IPS-18a (cell line): ENCODE measurements around the gene INCENP.
"Not testable (repeated sequence)": the region's sequence is repeated elsewhere in the genome, so short reads cannot be mapped to it uniquely, and the experiment has no call there.

Experiments
- H3K27ac ChIP-seq: one replicate; pipeline ENCODE4 v1.5.1; 2013; ENCODE audit warnings: low read length
- H3K27me3 ChIP-seq: one replicate; pipeline ENCODE4 v1.6.1; 2013; ENCODE audit warnings: mild to moderate bottlenecking, low read length; ENCODE audit not compliant: control insufficient read depth, insufficient read depth
- H3K36me3 ChIP-seq: one replicate; pipeline ENCODE4 v1.6.1; 2013; ENCODE audit warnings: low read depth, low read length; ENCODE audit not compliant: control insufficient read depth
- H3K4me1 ChIP-seq: one replicate; pipeline ENCODE4 v1.6.1; 2013; ENCODE audit warnings: low read depth, low read length; ENCODE audit not compliant: control insufficient read depth
- H3K4me3 ChIP-seq: one replicate; pipeline ENCODE4 v1.5.1; 2013; ENCODE audit warnings: low read length
- H3K9ac ChIP-seq: one replicate; pipeline ENCODE4 v1.6.1; 2013; ENCODE audit warnings: mild to moderate bottlenecking, low read length, moderate library complexity
- H3K9me3 ChIP-seq: one replicate; pipeline ENCODE4 v1.6.1; 2013; ENCODE audit warnings: low read depth, low read length; ENCODE audit not compliant: control insufficient read depth

INCENP gene

GRCh38 chr11:62123669-62124185, at the start of gene INCENP:
Gene INCENP (plus strand): TSS chr11:62124011. CDS start chr11:62128162, 4,151 bp downstream.
- peak within 1 kb of the TSS; percentile 89 for H3K9ac ChIP-seq
- H3K4me1 ChIP-seq, result peaks cover 14% of the 10 kb centered on the region
- no peaks in the 10 kb centered on the region for H3K27me3 ChIP-seq
- H3K36me3 ChIP-seq, result peaks cover 8% of the 10 kb centered on the region
- H3K4me3 ChIP-seq, result peak within 1 kb of the TSS; percentile 95
- H3K9me3 ChIP-seq, result no peaks in the 10 kb centered on the region
- H3K27ac ChIP-seq, result peak within 1 kb of the TSS; percentile 59

GRCh38 chr11:62075438-62075837, 48.4 kb upstream of the INCENP start:
- H3K4me3 ChIP-seq, result no peak overlapping the region
- H3K27ac ChIP-seq, result no peak overlapping the region
- H3K4me1 ChIP-seq, result no peaks in the 10 kb centered on the region
- no peak overlapping the region for H3K9ac ChIP-seq
- H3K36me3 ChIP-seq, result no peaks in the 10 kb centered on the region
- H3K9me3 ChIP-seq, result no peaks in the 10 kb centered on the region
- H3K27me3 ChIP-seq, result no peaks in the 10 kb centered on the region

DNA sequence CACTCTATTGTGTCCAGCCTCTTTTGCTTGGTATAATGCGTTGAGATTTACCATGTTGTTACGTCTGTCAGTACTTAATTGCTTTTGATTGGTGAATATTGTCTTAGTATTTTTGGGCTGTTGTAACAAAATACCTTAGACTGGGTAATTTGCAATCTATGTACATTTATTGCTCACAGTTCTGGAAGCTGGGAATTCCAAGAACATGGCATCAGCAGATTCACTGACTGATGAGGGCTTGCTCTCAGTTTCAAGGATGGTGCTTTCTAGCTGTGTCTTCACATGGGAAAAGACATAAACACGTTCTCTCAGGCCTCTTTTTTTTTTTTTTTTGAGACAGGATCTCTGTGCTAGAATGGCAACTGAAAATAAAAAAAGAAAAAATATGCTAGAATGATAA, 46.7 kb upstream of the INCENP start:
- H3K36me3 ChIP-seq, result no peaks in the 10 kb centered on the region
- H3K9ac ChIP-seq, result no peak overlapping the region
- H3K4me3 ChIP-seq, result no peak overlapping the region
- H3K27me3 ChIP-seq, result no peaks in the 10 kb centered on the region
- H3K4me1 ChIP-seq, result peaks cover 5% of the 10 kb centered on the region
- H3K9me3 ChIP-seq, result no peaks in the 10 kb centered on the region
- no peak overlapping the region for H3K27ac ChIP-seq

DNA sequence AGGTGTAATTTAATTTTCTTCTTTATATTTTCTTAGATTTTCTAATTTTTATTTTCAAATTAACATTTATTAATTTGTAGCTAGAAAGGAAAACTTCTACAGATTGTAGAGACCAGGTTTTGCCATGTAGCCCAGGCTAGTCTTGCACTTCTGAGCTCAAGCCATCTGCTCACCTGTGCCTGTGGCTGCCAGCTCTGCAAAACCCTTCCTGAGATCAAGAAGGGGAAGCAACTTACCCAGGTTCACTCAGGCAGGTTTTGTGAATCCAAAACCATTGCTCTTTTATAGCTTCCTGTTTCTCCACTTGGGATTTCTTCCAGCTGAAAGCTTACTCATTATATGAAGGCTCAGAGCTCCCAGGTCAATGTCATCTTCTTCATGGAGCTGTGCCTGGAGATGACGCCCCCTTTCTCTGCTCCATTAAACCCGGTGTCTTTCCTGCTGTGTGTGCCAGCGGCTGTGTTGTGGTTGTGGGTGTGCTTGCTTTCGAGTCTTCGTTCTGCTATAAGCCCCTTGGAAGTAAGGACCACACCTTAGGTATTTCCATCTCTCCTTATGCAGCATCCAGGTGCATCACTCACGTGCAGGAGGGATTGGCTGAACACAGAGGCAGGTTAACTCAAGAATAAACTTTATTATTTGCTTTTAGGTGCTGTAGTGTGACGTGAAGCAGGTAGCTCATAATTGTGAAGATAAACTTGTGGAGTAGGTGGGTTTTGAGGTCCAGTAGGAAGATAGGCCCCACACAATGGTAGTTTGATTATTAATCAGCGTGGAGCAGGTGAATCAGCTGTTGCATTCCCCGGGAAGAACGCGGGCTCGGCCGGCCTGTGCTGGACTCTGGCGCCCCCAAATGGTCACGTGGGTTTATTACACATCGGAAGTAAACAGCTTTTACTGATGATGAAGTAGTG, 42.2 kb upstream of the INCENP start:
- H3K27ac ChIP-seq, result no peak overlapping the region
- no peak overlapping the region for H3K9ac ChIP-seq
- peaks cover 3% of the 10 kb centered on the region for H3K9me3 ChIP-seq
- peaks cover 5% of the 10 kb centered on the region for H3K4me1 ChIP-seq
- no peak overlapping the region for H3K4me3 ChIP-seq
- no peaks in the 10 kb centered on the region for H3K27me3 ChIP-seq
- no peaks in the 10 kb centered on the region for H3K36me3 ChIP-seq

DNA sequence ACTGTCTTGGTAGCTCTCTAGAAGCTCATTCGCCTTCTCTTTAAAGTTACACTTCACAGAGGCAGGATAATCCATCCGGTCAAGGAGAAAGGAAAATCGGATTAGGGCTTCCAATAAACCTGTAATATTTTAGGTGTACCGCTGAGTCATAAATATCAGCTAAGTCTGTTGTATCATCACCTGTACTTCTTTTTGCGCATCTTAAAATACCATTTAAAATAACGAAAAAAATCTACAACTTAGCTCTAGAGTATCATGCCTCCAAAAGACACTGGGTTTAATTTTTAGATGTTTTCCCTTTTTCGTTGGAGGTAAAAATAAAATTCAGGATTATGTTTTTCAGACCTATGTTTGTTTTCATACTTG, 41.5 kb upstream of the INCENP start:
- no peak overlapping the region for H3K9ac ChIP-seq
- H3K27ac ChIP-seq, result no peak overlapping the region
- H3K27me3 ChIP-seq, result no peaks in the 10 kb centered on the region
- peaks cover 5% of the 10 kb centered on the region for H3K4me1 ChIP-seq
- H3K4me3 ChIP-seq, result no peak overlapping the region
- peaks cover 6% of the 10 kb centered on the region for H3K9me3 ChIP-seq
- no peaks in the 10 kb centered on the region for H3K36me3 ChIP-seq

DNA sequence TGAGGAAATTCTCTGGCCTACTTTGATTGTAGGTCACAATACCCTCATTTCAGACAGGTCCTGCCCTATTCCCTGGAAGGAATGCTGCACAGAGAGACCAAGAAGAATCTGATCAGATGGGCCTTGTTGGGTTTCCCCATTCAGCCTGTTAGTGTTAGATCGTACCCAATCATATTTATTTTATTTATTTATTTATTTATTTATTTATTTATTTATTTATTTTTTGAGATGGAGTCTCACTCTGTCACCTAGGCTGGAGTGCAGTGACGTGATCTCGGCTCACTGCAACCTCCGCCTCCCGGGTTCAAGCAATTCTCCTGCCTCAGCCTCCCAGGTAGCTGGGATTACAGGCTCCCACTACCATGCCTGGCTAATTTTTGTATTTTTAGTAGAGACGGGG, 39.0 kb upstream of the INCENP start:
- H3K27ac ChIP-seq, H3K9ac ChIP-seq, H3K27me3 ChIP-seq, H3K36me3 ChIP-seq, H3K4me3 ChIP-seq, H3K4me1 ChIP-seq: not testable (repeated sequence)
- peaks cover 27% of the 10 kb centered on the region for H3K9me3 ChIP-seq

DNA sequence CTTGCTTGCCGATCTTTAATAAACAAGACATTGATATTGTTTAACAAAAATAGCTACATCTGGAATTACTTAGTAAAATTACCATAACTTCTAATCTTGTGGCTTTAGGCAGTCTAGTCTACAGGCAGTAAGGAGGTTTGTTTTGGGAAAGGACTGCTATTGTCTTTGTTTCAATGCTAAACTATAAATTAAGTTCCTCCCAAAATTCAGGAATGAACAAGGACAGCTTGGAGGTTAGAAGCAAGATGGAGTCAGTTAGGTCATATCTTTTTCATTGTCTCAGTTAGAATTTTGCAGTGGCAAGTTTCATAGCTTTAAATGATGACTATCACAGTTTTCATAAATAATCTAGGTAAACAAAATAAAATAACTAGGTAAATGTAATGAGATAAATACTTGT, 36.1 kb upstream of the INCENP start:
- H3K36me3 ChIP-seq, result no peaks in the 10 kb centered on the region

GRCh38 chr11:62088331-62088933, 35.4 kb upstream of the INCENP start:
- Histone ChIP-seq H3K9me3 (peaks cover 33% of the 10 kb centered on the region), H3K4me1 (no peaks in the 10 kb centered on the region), H3K36me3 (no peaks in the 10 kb centered on the region), H3K27ac (no peak overlapping the region), H3K27me3 (no peaks in the 10 kb centered on the region), H3K4me3 (no peak overlapping the region), H3K9ac (no peak overlapping the region)

More for the DNA sequence above, 36.1 kb upstream of the INCENP start:
- H3K4me3 ChIP-seq, result no peak overlapping the region
- no peak overlapping the region for H3K27ac ChIP-seq
- H3K9me3 ChIP-seq, result peaks cover 33% of the 10 kb centered on the region
- H3K9ac ChIP-seq, result no peak overlapping the region
- H3K27me3 ChIP-seq, result no peaks in the 10 kb centered on the region
- no peaks in the 10 kb centered on the region for H3K4me1 ChIP-seq

DNA sequence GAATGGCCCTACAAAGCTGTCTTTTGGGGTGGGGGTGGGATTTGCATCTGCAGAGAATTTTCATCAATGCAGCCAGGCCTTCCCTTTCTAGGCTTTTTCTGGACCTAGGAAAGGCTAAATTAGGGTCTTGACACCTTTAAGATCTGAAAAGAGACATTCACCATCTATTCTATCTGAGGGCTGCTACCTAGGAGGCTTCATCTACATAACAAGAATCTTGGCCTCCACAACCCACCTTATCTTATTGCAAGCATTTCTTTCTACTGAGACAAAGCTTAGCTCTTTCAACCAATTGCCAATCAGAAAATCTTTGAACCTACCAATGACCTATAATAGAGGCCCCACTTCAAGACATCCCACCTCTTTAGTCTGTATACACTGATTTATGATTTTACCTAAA, 20.7 kb upstream of the INCENP start:
- Histone ChIP-seq H3K27me3 (no peaks in the 10 kb centered on the region), H3K9me3 (no peaks in the 10 kb centered on the region), H3K4me3 (no peak overlapping the region), H3K36me3 (no peaks in the 10 kb centered on the region), H3K4me1 (peaks cover 12% of the 10 kb centered on the region), H3K9ac (no peak overlapping the region), H3K27ac (no peak overlapping the region)

GRCh38 chr11:62103986-62104385, 19.8 kb upstream of the INCENP start:
- Histone ChIP-seq H3K27ac (no peak overlapping the region), H3K9ac (no peak overlapping the region), H3K4me1 (peaks cover 12% of the 10 kb centered on the region), H3K36me3 (no peaks in the 10 kb centered on the region), H3K4me3 (no peak overlapping the region), H3K9me3 (no peaks in the 10 kb centered on the region), H3K27me3 (no peaks in the 10 kb centered on the region)

- Histone ChIP-seq H3K9me3 (no peaks in the 10 kb centered on the region), H3K4me1 (peaks cover 12% of the 10 kb centered on the region), H3K27me3 (no peaks in the 10 kb centered on the region), H3K4me3 (no peak overlapping the region), H3K36me3 (no peaks in the 10 kb centered on the region), H3K9ac (no peak overlapping the region), H3K27ac (no peak overlapping the region)
Measured at GRCh38 chr11:62104816-62105653, 18.8 kb upstream of the INCENP start.
